NCI-H146 treated with DMSO at 0.1 percent for 48 hours (cell line): ENCODE measurements around the gene LACTBL1.
"Not testable (repeated sequence)": the region's sequence is repeated elsewhere in the genome, so short reads cannot be mapped to it uniquely, and the experiment has no call there.

Experiments used
- DNase-seq: peaks from one replicate; lab custom pipeline; 2025; ENCODE audit not compliant: unreplicated experiment; lab: John Stamatoyannopoulos, UW

Gene LACTBL1

GRCh38 chr1:22945171-22945570 lies 27.5 kb downstream of the LACTBL1 start:
- DNase-seq = not testable (repeated sequence)

GRCh38 chr1:22944346-22945055 lies 28.2 kb downstream of the LACTBL1 start:
- DNase-seq = no peak

- DNase-seq = no peak
Measured at GRCh38 chr1:22941257-22941656, 31.4 kb downstream of the LACTBL1 start.

GRCh38 chr1:22936681-22937080 lies 36.0 kb downstream of the LACTBL1 start:
- no peak for DNase-seq

GRCh38 chr1:22935433-22935832 lies 37.2 kb downstream of the LACTBL1 start:
- DNase-seq = no peak

GRCh38 chr1:22932803-22933470 lies 39.7 kb downstream of the LACTBL1 start:
- DNase-seq = no peak

GRCh38 chr1:22930240-22930912 lies 42.3 kb downstream of the LACTBL1 start:
- no peak for DNase-seq

- no peak for DNase-seq
Measured at GRCh38 chr1:22925111-22925510, 47.6 kb downstream of the LACTBL1 start.

- DNase-seq = no peak
Measured at GRCh38 chr1:22922640-22923039, 50.0 kb downstream of the LACTBL1 start.

- no peak for DNase-seq
Measured at GRCh38 chr1:22921452-22922126, 51.1 kb downstream of the LACTBL1 start.

GRCh38 chr1:22920734-22921451 lies 51.8 kb downstream of the LACTBL1 start:
- no peak for DNase-seq

GRCh38 chr1:22920026-22920733 lies 52.5 kb downstream of the LACTBL1 start:
- no peak for DNase-seq

GRCh38 chr1:22919341-22920025 lies 53.2 kb downstream of the LACTBL1 start:
- DNase-seq = no peak

GRCh38 chr1:22918644-22919043 lies 54.0 kb downstream of the LACTBL1 start:
- no peak for DNase-seq

GRCh38 chr1:22917989-22918388 lies 54.7 kb downstream of the LACTBL1 start:
- DNase-seq = no peak

- DNase-seq = no peak
Measured at GRCh38 chr1:22916471-22916820, 56.2 kb downstream of the LACTBL1 start.

GRCh38 chr1:22915816-22916470 lies 56.7 kb downstream of the LACTBL1 start:
- DNase-seq = no peak

- DNase-seq = no peak
Measured at GRCh38 chr1:22915231-22915630, 57.4 kb downstream of the LACTBL1 start.

GRCh38 chr1:22914633-22915217 lies 57.9 kb downstream of the LACTBL1 start:
- no peak for DNase-seq
